Measurements from ENCODE around the gene FAM135A.
"Not testable (repeated sequence)": the region's sequence is repeated elsewhere in the genome, so short reads cannot be mapped to it uniquely, and the experiment has no call there.

FAM135A gene

DNA sequence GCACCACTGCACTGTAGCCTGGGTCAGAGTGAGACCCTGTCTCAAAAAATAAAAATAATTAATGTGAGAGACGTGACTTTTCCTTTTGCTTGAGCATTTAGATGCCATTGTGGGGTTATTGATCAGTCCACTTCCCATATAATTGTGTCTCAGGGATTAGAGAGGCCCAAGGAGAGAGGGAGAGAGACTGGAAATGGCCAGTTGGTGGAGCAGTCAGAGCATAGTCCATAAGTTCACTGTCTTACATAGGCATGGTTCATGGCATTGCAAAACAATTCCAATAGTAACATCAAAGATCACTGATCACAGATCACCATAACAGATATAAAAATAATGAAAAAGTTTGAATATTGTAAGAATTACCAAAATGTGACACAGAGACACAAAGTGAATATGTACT, 138.3 kb downstream of the FAM135A start:
- no peak for DNase-seq

DNA sequence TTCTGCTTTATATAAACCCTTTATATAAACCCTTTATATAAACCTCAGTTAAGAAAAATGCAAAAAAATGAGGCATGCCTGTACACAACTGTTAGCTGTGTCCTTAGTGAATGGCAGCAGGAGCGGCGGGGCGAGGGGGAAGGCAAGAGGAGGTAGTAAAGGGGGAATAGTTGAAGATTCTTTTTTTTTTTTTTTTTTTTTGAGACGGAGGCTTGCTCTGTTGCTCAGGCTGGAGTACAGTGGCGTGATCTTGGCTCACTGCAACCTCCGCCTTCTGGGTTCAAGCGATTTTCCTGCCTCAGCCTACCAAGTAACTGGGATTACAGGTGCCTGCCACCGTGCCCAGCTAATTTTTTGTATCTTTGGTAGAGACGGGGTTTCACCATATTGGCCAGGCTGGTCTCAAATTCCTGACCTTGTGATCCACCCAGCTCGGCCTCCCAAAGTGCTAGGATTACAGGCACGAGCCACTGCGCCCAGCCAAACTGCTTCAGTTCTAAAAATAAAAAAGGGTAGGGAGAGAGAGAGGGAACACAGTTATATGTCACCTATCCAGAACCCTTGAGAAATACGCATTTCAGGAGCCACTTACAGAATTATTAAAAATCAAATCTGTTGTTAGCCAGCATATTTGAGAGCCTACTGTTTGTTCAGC, 139.1 kb downstream of the FAM135A start:
- not testable (repeated sequence) for DNase-seq

GRCh38 chr6:70552974-70553373, 139.7 kb downstream of the FAM135A start:
- no peak for DNase-seq

DNA sequence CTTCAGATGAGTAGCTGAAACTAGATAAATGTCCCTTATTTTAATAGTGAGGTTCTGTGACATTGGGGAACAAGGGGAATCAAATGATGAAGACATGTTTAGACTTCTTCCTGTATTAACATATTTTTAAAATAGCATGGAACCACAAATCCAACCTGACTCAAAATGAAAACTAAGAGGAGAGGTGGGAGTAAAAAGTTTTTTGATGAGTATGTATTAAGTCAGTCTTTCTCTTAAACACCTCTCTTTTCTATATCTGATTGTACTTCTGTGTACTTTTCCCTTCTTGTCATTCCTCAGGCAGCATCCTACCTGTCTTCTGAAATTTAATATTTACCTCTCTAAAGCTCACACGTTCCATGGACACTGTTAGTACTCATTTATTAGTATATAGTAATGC, 144.7 kb downstream of the FAM135A start:
- no peak for DNase-seq

DNA sequence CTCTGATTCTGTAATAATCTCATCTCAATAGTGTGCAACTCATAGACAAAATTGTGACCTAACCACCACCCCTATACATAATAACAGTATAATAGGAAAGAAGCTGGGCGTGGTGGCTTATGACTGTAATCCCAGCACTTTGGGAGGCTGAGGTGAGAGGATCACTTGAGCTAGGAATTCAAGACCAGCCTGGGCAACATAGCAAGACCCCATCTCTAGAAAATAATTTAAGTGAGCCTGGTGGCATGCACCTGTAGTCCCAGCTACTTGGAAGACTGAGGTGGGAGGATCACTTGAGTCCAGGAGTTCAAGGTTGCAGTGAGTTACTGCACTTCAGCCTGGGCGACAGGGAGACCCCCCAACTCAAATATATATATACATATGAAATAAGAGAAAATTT, 149.1 kb downstream of the FAM135A start:
- not testable (repeated sequence) for DNase-seq

GRCh38 chr6:70563530-70563929, 150.2 kb downstream of the FAM135A start:
- no peak for DNase-seq

DNA sequence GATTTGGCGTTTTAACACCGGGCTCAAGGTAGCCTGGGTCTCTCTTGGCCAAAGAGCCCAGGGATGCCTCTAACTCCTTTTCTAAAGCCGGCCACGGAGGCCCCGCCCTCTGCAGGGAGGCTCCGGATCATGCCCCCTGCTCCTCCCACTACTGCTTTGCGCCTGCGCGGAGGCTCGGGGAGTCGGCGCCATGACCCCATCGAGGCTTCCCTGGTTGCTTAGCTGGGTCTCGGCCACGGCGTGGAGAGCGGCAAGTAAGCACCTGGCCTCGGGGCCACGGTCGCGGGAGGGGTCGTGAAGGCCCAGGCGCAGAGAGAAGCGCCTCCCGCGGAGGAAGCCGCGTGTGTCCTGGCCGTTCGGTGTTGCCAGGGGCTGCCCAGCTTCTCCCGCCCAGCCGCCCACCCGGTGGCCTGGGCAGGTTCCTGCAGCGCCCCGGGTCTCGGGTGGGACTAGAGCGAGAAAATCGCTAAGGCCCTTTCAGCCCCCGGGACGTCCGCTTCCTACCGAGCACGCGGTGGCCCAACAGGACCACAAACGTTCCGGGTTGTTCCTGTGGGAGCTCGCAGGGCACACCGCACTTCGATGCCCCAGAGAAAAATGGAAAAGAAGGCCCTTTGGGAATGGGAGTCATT, 153.6 kb downstream of the FAM135A start, which contains the start of gene SDHAF4:
TSS of gene SDHAF4 (plus strand) at position 180 of the 632 bp plus-strand sequence. CDS start at position 191, 11 bp downstream.
- peak; percentile 89 to 96 (median 91) for DNase-seq

GRCh38 chr6:70574643-70575042, 161.3 kb downstream of the FAM135A start:
- no peak for DNase-seq

- no peak for DNase-seq
These were observed 162.7 kb downstream of the FAM135A start for GRCh38 chr6:70575899-70576495.

- DNase-seq: no peak
These were observed 172.8 kb downstream of the FAM135A start for GRCh38 chr6:70586114-70586513.

DNA sequence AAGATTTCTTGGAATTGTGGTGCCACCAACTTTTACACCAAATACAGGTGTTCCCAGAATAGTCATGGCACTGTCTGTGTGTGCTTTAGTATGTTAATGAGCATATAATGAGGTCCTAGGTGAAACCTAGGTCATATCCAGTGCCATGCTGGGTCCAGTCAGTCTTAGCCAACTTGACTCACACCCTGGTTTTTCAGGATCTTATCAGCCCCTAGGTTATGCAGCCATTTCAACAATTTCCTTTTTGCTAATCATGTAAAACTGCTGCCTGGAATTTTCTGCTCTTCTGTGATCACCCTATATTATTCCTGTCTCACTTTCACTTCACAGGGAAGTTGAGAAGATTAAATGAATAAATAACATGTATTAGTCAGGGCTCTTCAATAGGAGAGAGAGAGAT, 177.1 kb downstream of the FAM135A start:
- DNase-seq: no peak

GRCh38 chr6:70592391-70593117, 179.2 kb downstream of the FAM135A start:
- no peak for DNase-seq

DNA sequence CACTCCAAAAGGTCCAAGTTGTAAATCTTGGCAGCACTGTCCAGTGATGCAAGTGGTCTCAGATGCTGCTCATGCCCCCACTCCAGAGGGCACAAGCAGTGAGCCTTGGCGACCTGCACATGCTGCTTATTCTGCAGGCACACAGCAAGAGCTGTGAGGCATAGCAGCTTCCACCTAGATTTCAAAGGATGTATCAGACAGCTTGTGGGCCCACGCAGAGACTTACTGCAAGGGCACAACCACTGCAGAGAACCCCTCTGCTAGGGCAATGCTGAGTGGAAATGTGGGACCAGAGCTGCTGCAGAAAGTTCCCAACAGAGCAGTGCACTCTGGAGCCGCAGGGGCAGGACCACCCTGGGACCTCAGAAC, 179.8 kb downstream of the FAM135A start:
- no peak for DNase-seq

- no peak for DNase-seq
These were observed 185.9 kb downstream of the FAM135A start for GRCh38 chr6:70599187-70599586.

- DNase-seq: no peak
These were observed 187.7 kb downstream of the FAM135A start for GRCh38 chr6:70601014-70601413.

DNA sequence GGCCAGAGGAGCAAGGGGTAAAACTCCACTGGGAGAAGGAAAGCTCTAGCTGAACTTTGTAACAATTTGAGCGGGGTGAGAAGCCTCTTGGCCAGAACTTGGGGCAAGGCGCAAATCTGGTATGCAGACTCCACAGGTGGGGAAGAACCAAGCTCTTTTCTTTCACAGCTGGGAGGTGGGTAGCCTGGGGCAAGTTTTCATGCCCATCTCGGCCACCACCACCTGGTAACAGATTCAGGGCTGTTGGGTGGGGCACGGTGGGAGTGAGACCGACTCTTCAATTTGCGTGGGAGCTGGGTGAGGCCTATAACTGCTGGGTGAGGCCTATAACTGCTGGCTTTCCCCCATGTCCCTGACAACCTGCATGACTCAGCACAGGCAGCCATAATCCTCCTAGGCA, 190.9 kb downstream of the FAM135A start:
- no peak for DNase-seq

GRCh38 chr6:70607371-70607770, 194.1 kb downstream of the FAM135A start:
- DNase-seq: not testable (repeated sequence)

DNA sequence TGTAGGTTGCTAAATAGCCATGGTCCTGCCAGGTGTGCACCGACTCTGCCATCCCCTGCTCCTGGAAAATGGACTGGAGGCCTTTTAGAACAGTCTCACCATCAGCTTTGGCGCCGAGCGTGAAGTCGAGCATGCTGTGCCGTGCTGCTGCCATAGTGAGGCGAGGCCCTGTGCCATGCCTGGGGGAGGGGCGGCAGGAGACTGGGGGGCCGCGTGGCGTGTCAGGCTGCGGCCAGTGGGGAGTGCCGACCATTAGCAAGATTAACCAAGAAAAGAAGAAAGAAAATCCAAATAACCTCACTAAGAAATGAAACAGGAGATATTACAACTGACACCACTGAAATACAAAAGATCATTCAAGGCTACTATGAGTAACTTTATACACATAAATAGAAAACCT, 195.9 kb downstream of the FAM135A start:
- DNase-seq: not testable (repeated sequence)

Data from NCI-H1417 (cell line).